IMR-90 (cell line): ENCODE data around the gene MOCOS. TPM values are rescaled to one million over a fixed set of nuclear protein-coding genes. Genes with fewer than 3 reads are reported as not detected.
A peak's percentile ranks its signal among the peaks of the same experiment; 100 is the strongest.

Experiments
- ATAC-seq: fragments of 200-7000 bp; cut with Tn5 transposase; 2 replicates; pipeline ENCODE4 v1.9.1; 2020; ENCODE audit warnings: low read depth, mild to moderate bottlenecking, moderate library complexity
- BruUV-seq: library from RNA; stranded (reverse); fragments of 400-500 nt; replicated peaks from 2 replicates; lab custom pipeline; 2021; lab: Mats Ljungman, UMichigan
- CTCF ChIA-PET: fragments of 300-600 bp; formaldehyde crosslinking; extraction: SDS; loops from one replicate; lab custom pipeline; 2021; ENCODE audit warnings: antibody characterized with exemption; lab: Yijun Ruan, JAX
- POLR2A ChIA-PET: fragments of 300-600 bp; sonication (Branson Sonifier 250); formaldehyde crosslinking; loops from one replicate; lab custom pipeline; 2022; ENCODE audit warnings: antibody characterized with exemption; ENCODE audit not compliant: unreplicated experiment; lab: Charles Lee
- DNase-seq: peaks from one replicate; pipeline ENCODE4 v3.0.0; 2013
- H2AFZ ChIP-seq: replicated peaks from 2 replicates; pipeline ENCODE3; 2013; ENCODE audit warnings: low read length, mild to moderate bottlenecking; ENCODE audit not compliant: poor library complexity
- H2AK5ac ChIP-seq: 2 replicates; pipeline ENCODE4 v1.6.1; 2013; ENCODE audit warnings: low read depth, low read length, inconsistent platforms
- H2AK9ac ChIP-seq: replicated peaks from 2 replicates; pipeline ENCODE3; 2013; ENCODE audit warnings: mild to moderate bottlenecking, low read depth, low read length, moderate library complexity; ENCODE audit not compliant: poor library complexity
- H2BK120ac ChIP-seq: 2 replicates; pipeline ENCODE4 v1.6.1; 2013; ENCODE audit warnings: low read depth, low read length, inconsistent platforms
- H2BK15ac ChIP-seq: 3 replicates; pipeline ENCODE4 v1.6.1; 2013; ENCODE audit warnings: low read depth, low read length, inconsistent platforms
- H2BK20ac ChIP-seq: 2 replicates; pipeline ENCODE4 v1.6.1; 2013; ENCODE audit warnings: low read depth, mild to moderate bottlenecking, inconsistent platforms, low read length, moderate library complexity
- H2BK5ac ChIP-seq: 2 replicates; pipeline ENCODE4 v1.6.1; 2013; ENCODE audit warnings: mild to moderate bottlenecking, low read depth, low read length, inconsistent platforms; ENCODE audit not compliant: poor library complexity, severe bottlenecking
- H3K14ac ChIP-seq: replicated peaks from 2 replicates; pipeline ENCODE4 v1.6.1; 2013; ENCODE audit warnings: low read depth, low read length, inconsistent platforms
- H3K18ac ChIP-seq: 2 replicates; pipeline ENCODE4 v1.6.1; 2013; ENCODE audit warnings: low read depth, low read length, control low read depth
- H3K23ac ChIP-seq: 2 replicates; pipeline ENCODE4 v1.6.1; 2013; ENCODE audit warnings: low read depth, low read length, inconsistent platforms
- H3K27ac ChIP-seq: 2 replicates; pipeline ENCODE4 v1.5.1; 2013; ENCODE audit warnings: mild to moderate bottlenecking, control low read depth, low read length; ENCODE audit not compliant: insufficient read depth
- H3K27me3 ChIP-seq: 2 replicates; pipeline ENCODE4 v1.6.1; 2013; ENCODE audit warnings: low read length; ENCODE audit not compliant: control insufficient read depth, insufficient read depth
- H3K36me3 ChIP-seq: 2 replicates; pipeline ENCODE4 v1.6.1; 2013; ENCODE audit warnings: low read length, mixed read lengths; ENCODE audit not compliant: control insufficient read depth, insufficient read depth
- H3K4ac ChIP-seq: 2 replicates; pipeline ENCODE4 v1.6.1; 2013; ENCODE audit warnings: low read depth, low read length, inconsistent platforms
- H3K4me1 ChIP-seq: 2 replicates; pipeline ENCODE4 v1.6.1; 2013; ENCODE audit warnings: low read length, mixed read lengths; ENCODE audit not compliant: control insufficient read depth, insufficient read depth
- H3K4me2 ChIP-seq: 2 replicates; pipeline ENCODE4 v1.6.1; 2013; ENCODE audit warnings: low read depth, mild to moderate bottlenecking, control low read depth, low read length, moderate library complexity
- H3K4me3 ChIP-seq: 2 replicates; pipeline ENCODE4 v1.5.1; 2013; ENCODE audit warnings: low read depth, mild to moderate bottlenecking, control low read depth, low read length, moderate library complexity; ENCODE audit not compliant: insufficient read depth
- H3K56ac ChIP-seq: 2 replicates; pipeline ENCODE4 v1.6.1; 2013; ENCODE audit warnings: low read length, inconsistent platforms; ENCODE audit not compliant: insufficient read depth; ENCODE audit errors: extremely low read depth
- H3K79me1 ChIP-seq, 2 experiments: 2 replicates each; pipeline ENCODE4 v1.6.1; 2013; ENCODE audit warnings: low read length in 2 of 2, inconsistent platforms in 1 of 2, low read depth in 1 of 2
- H3K9ac ChIP-seq: 2 replicates; pipeline ENCODE4 v1.6.1; 2013; ENCODE audit warnings: low read depth, low read length, control low read depth
- H3K9me1 ChIP-seq: 2 replicates; pipeline ENCODE4 v1.6.1; 2013; ENCODE audit warnings: low read length, inconsistent platforms; ENCODE audit not compliant: insufficient read depth
- H3K9me3 ChIP-seq: 2 replicates; pipeline ENCODE4 v1.6.1; 2013; ENCODE audit warnings: low read length; ENCODE audit not compliant: control insufficient read depth, insufficient read depth
- H4K20me1 ChIP-seq: 2 replicates; pipeline ENCODE4 v1.6.1; 2013; ENCODE audit warnings: low read length, inconsistent platforms; ENCODE audit not compliant: insufficient read depth
- H4K5ac ChIP-seq: 2 replicates; pipeline ENCODE4 v1.6.1; 2013; ENCODE audit warnings: mild to moderate bottlenecking, low read depth, low read length, control low read depth
- H4K8ac ChIP-seq, 2 experiments: 2 replicates each; pipeline ENCODE4 v1.6.1; 2013; ENCODE audit warnings: low read depth in 2 of 2, low read length in 2 of 2, control low read depth in 1 of 2, inconsistent platforms in 1 of 2
- H4K91ac ChIP-seq: 2 replicates; pipeline ENCODE4 v1.6.1; 2013; ENCODE audit warnings: low read depth, low read length, inconsistent platforms; ENCODE audit not compliant: insufficient read depth
- CEBPB ChIP-seq: IDR thresholded peaks from 2 replicates; pipeline ENCODE4 v1.6.1; 2012; ENCODE audit warnings: low read depth, low read length, improper control_type of control experiment
- MXI1 ChIP-seq: IDR thresholded peaks from 2 replicates; pipeline ENCODE4 v1.6.1; 2012; ENCODE audit warnings: low read depth, mild to moderate bottlenecking, low read length, moderate library complexity, borderline replicate concordance
- POLR2A ChIP-seq: IDR thresholded peaks from 2 replicates; pipeline ENCODE4 v1.6.1; 2012; ENCODE audit warnings: mild to moderate bottlenecking, low read depth, low read length
- WGBS, 2 experiments: methylation state at CpG; one replicate each; pipeline versions ENCODE4 v1.1.5 to v1.1.7; 2013; ENCODE audit warnings: missing lambda C conversion rate in 2 of 2; ENCODE audit not compliant: insufficient read length in 1 of 2; ENCODE audit errors: extremely low coverage in 2 of 2; 5-methylcytosine and 5-hydroxymethylcytosine counted together
- dilution Hi-C: fragments of 300-500 bp; cut with HindIII; formaldehyde crosslinking; loops from one replicate; pipeline ENCODE4 v1.14.3; 2018; ENCODE audit warnings: low sequenced_read_pairs; ENCODE audit not compliant: unreplicated experiment
- in situ Hi-C: fragments of 300-500 bp; cut with MboI; formaldehyde crosslinking; loops from 3 replicates; pipeline ENCODE4 v1.14.3; 2019; ENCODE audit warnings: low sequenced_read_pairs, inconsistent platforms, mixed read lengths
- intact Hi-C: fragments of 100-400 bp; cut with micrococcal nuclease; formaldehyde crosslinking; loops from 2 replicates; pipeline ENCODE4 v1.10.0; 2022
- polyA plus RNA-seq, 3 experiments: library from polyadenylated mRNA; depleted of rRNA; stranded (reverse); fragments of >200 nt; gene quantifications; 2 replicates each; pipeline ENCODE4 v1.2.3, GENCODE V29; 2012; ENCODE audit warnings: low replicate concordance in 1 of 3
- total RNA-seq: library from RNA; depleted of rRNA; stranded (reverse); fragments of >200 nt; gene quantifications from 2 replicates; pipeline ENCODE4 v1.2.3, GENCODE V29; 2012

MOCOS gene
- total and polyA plus RNA-seq, 2 of the 4 experiments (the other 2 are of a cell fraction): 1.1 to 2.2 TPM

DNA sequence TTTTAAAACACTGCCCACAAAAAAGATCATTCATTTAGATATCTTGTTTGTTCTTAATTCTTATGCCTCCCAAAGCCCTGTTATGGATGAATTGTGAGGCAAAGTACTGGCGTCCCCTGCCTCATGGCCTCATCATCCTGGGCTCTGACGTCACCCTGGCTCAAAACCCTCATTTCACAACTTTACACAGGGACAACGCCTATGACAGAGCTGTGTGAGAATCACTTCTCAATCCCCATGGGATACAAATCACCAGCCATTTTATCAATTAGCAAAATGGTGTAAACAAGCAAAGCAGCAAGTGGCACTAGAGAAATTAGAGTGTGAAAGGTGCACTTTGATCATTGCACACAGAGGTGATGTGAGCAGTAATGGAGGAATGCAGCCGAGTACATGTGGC is 126.8 kb downstream of the MOCOS start:
- Histone ChIP-seq H3K18ac (no peak overlapping the region; the same call in 1 of the 2 replicates), H4K8ac (peak overlapping the region; percentile 10 to 32; a peak in 2 of 4 replicates), H2BK120ac (peak overlapping the region; percentile 66; the same call in 1 of the 2 replicates), H2BK5ac (peak overlapping the region; percentile 41), H3K27ac (no peak overlapping the region), H3K4me2 (no peak overlapping the region), H2BK15ac (peak overlapping the region; percentile 79; the same call in 1 of the 3 replicates), H2AFZ (no peak overlapping the region), H3K9me3 (no peaks in the 10 kb centered on the region), H3K4me3 (no peak overlapping the region), H2AK5ac (peak overlapping the region; percentile 66), H4K91ac (peak overlapping the region; percentile 49; the same call in 1 of the 2 replicates), H3K4ac (peak overlapping the region; percentile 50), H3K14ac (peak overlapping the region; percentile 29; the same call in 1 of the 2 replicates), H3K27me3 (no peaks in the 10 kb centered on the region), H3K23ac (no peak overlapping the region), H4K5ac (peak overlapping the region; percentile 28; the same call in 1 of the 2 replicates), H3K9ac (no peak overlapping the region), H3K79me1 (peaks cover 13 to 40% of the 10 kb centered on the region in 2 experiments; a peak in 3 of 4 replicates), H3K4me1 (peaks cover 16% of the 10 kb centered on the region), H2AK9ac (no peak overlapping the region), H3K9me1 (peaks cover 22% of the 10 kb centered on the region), H2BK20ac (peak overlapping the region; percentile 32; the same call in 1 of the 2 replicates), H4K20me1 (peaks cover 11% of the 10 kb centered on the region), H3K36me3 (no peaks in the 10 kb centered on the region), H3K56ac (no peak overlapping the region)
- in situ Hi-C loops: no loop called here
- 50% methylated on average over 1 of the region's 4 CpGs; no CpG with 5 or more reads in 1 of the 2 experiments for WGBS, 2 experiments
- TF ChIP-seq POLR2A: no peak
- peak; percentile 62 for TF ChIP-seq CEBPB
- no peak for TF ChIP-seq MXI1
- dilution Hi-C loops: no loop called here
- DNase-seq: peak; percentile 55
- no TSS peak for BruUV-seq
- no peak for ATAC-seq
- ChIA-PET CTCF (no interaction called here), POLR2A (no interaction called here)
- intact Hi-C loops: no loop called here
